DOHH2 (cell line): ENCODE measurements around the gene NCKAP5.

ENCODE experiments used
- H3F3A ChIP-seq: fragments of 200-600 bp; sonication (generic), shearing (Covaris generic); 2 replicates; pipeline ENCODE4 v1.6.0; 2016; ENCODE audit warnings: antibody characterized with exemption, mild to moderate bottlenecking; ENCODE audit not compliant: control insufficient read depth, insufficient read depth
- H3K27ac ChIP-seq: fragments of 200-600 bp; sonication (generic); 2 replicates; pipeline ENCODE4 v1.5.1; 2014; ENCODE audit warnings: low read depth, mild to moderate bottlenecking, low read length, moderate library complexity
- H3K27me3 ChIP-seq: fragments of 200-600 bp; sonication (generic); 2 replicates; pipeline ENCODE4 v1.6.1; 2014; ENCODE audit warnings: mild to moderate bottlenecking, low read length, mixed read lengths; ENCODE audit not compliant: control insufficient read depth
- H3K36me3 ChIP-seq: fragments of 200-600 bp; sonication (generic); 2 replicates; pipeline ENCODE4 v1.6.1; 2014; ENCODE audit warnings: mild to moderate bottlenecking, low read length, moderate library complexity, mixed read lengths; ENCODE audit not compliant: control insufficient read depth
- H3K4me1 ChIP-seq: fragments of 200-600 bp; sonication (generic); 2 replicates; pipeline ENCODE4 v1.6.1; 2014; ENCODE audit warnings: mild to moderate bottlenecking, low read length, mixed read lengths; ENCODE audit not compliant: control insufficient read depth
- H3K4me2 ChIP-seq: fragments of 200-600 bp; sonication (generic); 2 replicates; pipeline ENCODE4 v1.6.0; 2014; ENCODE audit warnings: mild to moderate bottlenecking, low read length, moderate library complexity
- H3K4me3 ChIP-seq: fragments of 200-600 bp; sonication (generic); 2 replicates; pipeline ENCODE4 v1.5.1; 2014; ENCODE audit warnings: mild to moderate bottlenecking, low read length, mixed read lengths
- H3K79me2 ChIP-seq: fragments of 200-600 bp; sonication (generic); 2 replicates; pipeline ENCODE4 v1.6.1; 2014; ENCODE audit warnings: mild to moderate bottlenecking, low read length, mixed read lengths; ENCODE audit not compliant: control insufficient read depth
- H3K9me2 ChIP-seq: fragments of 200-600 bp; sonication (generic); replicated peaks from 2 replicates; pipeline ENCODE4 v1.6.1; 2014; ENCODE audit warnings: mild to moderate bottlenecking, low read length, mixed read lengths; ENCODE audit not compliant: control insufficient read depth
- H3K9me3 ChIP-seq: fragments of 200-600 bp; sonication (generic); 2 replicates; pipeline ENCODE4 v1.6.1; 2014; ENCODE audit warnings: antibody characterized with exemption, low read length, mixed read lengths; ENCODE audit not compliant: control insufficient read depth, insufficient read depth
- H4K20me1 ChIP-seq: fragments of 200-600 bp; sonication (generic); 2 replicates; pipeline ENCODE4 v1.6.0; 2014; ENCODE audit warnings: low read depth, mild to moderate bottlenecking, antibody characterized with exemption, low read length, moderate library complexity; ENCODE audit not compliant: control insufficient read depth, insufficient read depth
- CTCF ChIP-seq: fragments of 200-600 bp; sonication (generic); IDR thresholded peaks from one replicate; pipeline ENCODE4 v1.5.1; 2014; ENCODE audit warnings: antibody characterized with exemption, mild to moderate bottlenecking, low read depth, low read length; ENCODE audit not compliant: poor library complexity, severe bottlenecking
- EZH2phosphoT487 ChIP-seq: fragments of 200-600 bp; sonication (generic); IDR thresholded peaks from 2 replicates; pipeline ENCODE4 v1.6.1; 2017; ENCODE audit warnings: borderline replicate concordance, mild to moderate bottlenecking, antibody characterized with exemption, low read length, moderate library complexity, mixed read lengths

The NCKAP5 gene

GRCh38 chr2:133253793-133254192 lies 314.5 kb downstream of the NCKAP5 start:
- H3F3A ChIP-seq = no peaks in the 10 kb centered on the region
- H3K4me2 ChIP-seq = no peak overlapping the region
- no peak overlapping the region for H3K27ac ChIP-seq
- no peaks in the 10 kb centered on the region for H3K9me2 ChIP-seq
- no peaks in the 10 kb centered on the region for H3K79me2 ChIP-seq
- H4K20me1 ChIP-seq = no peaks in the 10 kb centered on the region
- H3K36me3 ChIP-seq = no peaks in the 10 kb centered on the region
- no peak for TF ChIP-seq EZH2phosphoT487
- TF ChIP-seq CTCF = no peak
- 0 out of 2 replicates have a peak, but pooled peaks cover 2% of the 10 kb centered on the region for H3K27me3 ChIP-seq
- H3K9me3 ChIP-seq = no peaks in the 10 kb centered on the region; the same call in 1 of the 2 replicates
- no peaks in the 10 kb centered on the region for H3K4me1 ChIP-seq
- H3K4me3 ChIP-seq = no peak overlapping the region

- H3K27ac ChIP-seq = no peak overlapping the region
- H3K27me3 ChIP-seq = 0 out of 2 replicates have a peak, but pooled peaks cover 2% of the 10 kb centered on the region
- H3K36me3 ChIP-seq = peaks cover under 1% of the 10 kb centered on the region; the same call in 1 of the 2 replicates
- no peak for TF ChIP-seq CTCF
- no peak overlapping the region for H3K4me3 ChIP-seq
- no peak overlapping the region for H3K4me2 ChIP-seq
- H3K79me2 ChIP-seq = no peaks in the 10 kb centered on the region
- H3K4me1 ChIP-seq = peaks cover 4% of the 10 kb centered on the region
- no peaks in the 10 kb centered on the region for H3K9me2 ChIP-seq
- peaks cover 4% of the 10 kb centered on the region for H3K9me3 ChIP-seq
- H3F3A ChIP-seq = no peaks in the 10 kb centered on the region
- no peaks in the 10 kb centered on the region for H4K20me1 ChIP-seq
Observed at GRCh38 chr2:133252780-133253355, 315.4 kb downstream of the NCKAP5 start.

GRCh38 chr2:133249362-133249761 lies 318.9 kb downstream of the NCKAP5 start:
- Histone ChIP-seq H3K36me3 (peaks cover 6% of the 10 kb centered on the region), H4K20me1 (no peaks in the 10 kb centered on the region)

More at GRCh38 chr2:133249362-133249761, 318.9 kb downstream of the NCKAP5 start:
- H3K4me1 ChIP-seq = peaks cover 16% of the 10 kb centered on the region
- H3K4me2 ChIP-seq = no peak overlapping the region
- no peaks in the 10 kb centered on the region for H3K9me2 ChIP-seq
- TF ChIP-seq EZH2phosphoT487 (no peak), CTCF (no peak)
- no peaks in the 10 kb centered on the region for H3F3A ChIP-seq
- H3K4me3 ChIP-seq = no peak overlapping the region
- no peaks in the 10 kb centered on the region for H3K79me2 ChIP-seq
- H3K9me3 ChIP-seq = peaks cover 13% of the 10 kb centered on the region; the same call in 1 of the 2 replicates
- H3K27ac ChIP-seq = no peak overlapping the region
- H3K27me3 ChIP-seq = 0 out of 2 replicates have a peak, but pooled peaks cover 2% of the 10 kb centered on the region
